ENCODE results near the gene WNT7A.
"Not testable (repeated sequence)": the region's sequence is repeated elsewhere in the genome, so short reads cannot be mapped to it uniquely, and the experiment has no call there.

Gene WNT7A

GRCh38 chr3:13866041-13866965 is 13.6 kb downstream of the WNT7A start:
- no peak for DNase-seq (ENCODE audit: extremely low read depth in 1 of 2, low read depth in 1 of 2)

- DNase-seq (ENCODE audit: extremely low read depth in 1 of 2, low read depth in 1 of 2): no peak
Measured at GRCh38 chr3:13865581-13865980, 14.3 kb downstream of the WNT7A start.

- no peak for DNase-seq (ENCODE audit: extremely low read depth in 1 of 2, low read depth in 1 of 2)
Measured at GRCh38 chr3:13865106-13865505, 14.8 kb downstream of the WNT7A start.

- no peak for DNase-seq (ENCODE audit: extremely low read depth in 1 of 2, low read depth in 1 of 2)
Measured at GRCh38 chr3:13863965-13864595, 15.8 kb downstream of the WNT7A start.

GRCh38 chr3:13863382-13863952 is 16.4 kb downstream of the WNT7A start:
- DNase-seq (ENCODE audit: extremely low read depth in 1 of 2, low read depth in 1 of 2): no peak

GRCh38 chr3:13861461-13861860 is 18.4 kb downstream of the WNT7A start:
- no peak for DNase-seq (ENCODE audit: extremely low read depth in 1 of 2, low read depth in 1 of 2)

- DNase-seq (ENCODE audit: extremely low read depth in 1 of 2, low read depth in 1 of 2): no peak
Measured at GRCh38 chr3:13860001-13860400, 19.9 kb downstream of the WNT7A start.

- no peak for DNase-seq (ENCODE audit: extremely low read depth in 1 of 2, low read depth in 1 of 2)
Measured at GRCh38 chr3:13858768-13859520, 20.9 kb downstream of the WNT7A start.

GRCh38 chr3:13857702-13858380 is 22.0 kb downstream of the WNT7A start:
- DNase-seq (ENCODE audit: extremely low read depth in 1 of 2, low read depth in 1 of 2): no peak

GRCh38 chr3:13856628-13857027 is 23.2 kb downstream of the WNT7A start:
- not testable (repeated sequence) for DNase-seq (ENCODE audit: extremely low read depth in 1 of 2, low read depth in 1 of 2)

- no peak for DNase-seq (ENCODE audit: extremely low read depth in 1 of 2, low read depth in 1 of 2)
Measured at GRCh38 chr3:13856006-13856405, 23.9 kb downstream of the WNT7A start.

- no peak for DNase-seq (ENCODE audit: extremely low read depth in 1 of 2, low read depth in 1 of 2)
Measured at GRCh38 chr3:13854492-13854891, 25.4 kb downstream of the WNT7A start.

- no peak for DNase-seq (ENCODE audit: extremely low read depth in 1 of 2, low read depth in 1 of 2)
Measured at GRCh38 chr3:13853978-13854296, 25.9 kb downstream of the WNT7A start.

- DNase-seq (ENCODE audit: extremely low read depth in 1 of 2, low read depth in 1 of 2): no peak
Measured at GRCh38 chr3:13853256-13853977, 26.5 kb downstream of the WNT7A start.

GRCh38 chr3:13852638-13853009 is 27.2 kb downstream of the WNT7A start:
- DNase-seq (ENCODE audit: extremely low read depth in 1 of 2, low read depth in 1 of 2): no peak

GRCh38 chr3:13851997-13852637 is 27.8 kb downstream of the WNT7A start:
- DNase-seq (ENCODE audit: extremely low read depth in 1 of 2, low read depth in 1 of 2): no peak

- no peak for DNase-seq (ENCODE audit: extremely low read depth in 1 of 2, low read depth in 1 of 2)
Measured at GRCh38 chr3:13851091-13851849, 28.6 kb downstream of the WNT7A start.

GRCh38 chr3:13850161-13850945 is 29.5 kb downstream of the WNT7A start:
- DNase-seq (ENCODE audit: extremely low read depth in 1 of 2, low read depth in 1 of 2): no peak

Measured in activated CD8-positive, alpha-beta memory T cell treated with anti-CD3 and anti-CD28 coated beads for 1 hour (primary cell).